NCI-H1105 (cell line): ENCODE measurements around the gene HSD17B3.
"Not testable (repeated sequence)": the region's sequence is repeated elsewhere in the genome, so short reads cannot be mapped to it uniquely, and the experiment has no call there.

ENCODE experiments used
- DNase-seq: peaks from one replicate; lab custom pipeline; 2025; lab: John Stamatoyannopoulos, UW

HSD17B3 gene

GRCh38 chr9:96236337-96236736 is 65.6 kb downstream of the HSD17B3 start:
- DNase-seq = not testable (repeated sequence)

GRCh38 chr9:96232539-96233241 is 69.3 kb downstream of the HSD17B3 start:
- no peak for DNase-seq

GRCh38 chr9:96232164-96232538 is 69.8 kb downstream of the HSD17B3 start:
- no peak for DNase-seq

GRCh38 chr9:96230002-96230401 is 72.0 kb downstream of the HSD17B3 start:
- no peak for DNase-seq

- DNase-seq = no peak
These were observed 79.8 kb downstream of the HSD17B3 start for GRCh38 chr9:96222132-96222531.

- DNase-seq = no peak
These were observed 82.1 kb downstream of the HSD17B3 start for GRCh38 chr9:96219900-96220257.

GRCh38 chr9:96219026-96219899 is 82.7 kb downstream of the HSD17B3 start:
- no peak for DNase-seq

GRCh38 chr9:96217754-96218693 is 84.0 kb downstream of the HSD17B3 start:
- peak; percentile 63 for DNase-seq

- DNase-seq = no peak
These were observed 84.7 kb downstream of the HSD17B3 start for GRCh38 chr9:96217294-96217707.

- no peak for DNase-seq
These were observed 85.4 kb downstream of the HSD17B3 start for GRCh38 chr9:96216583-96216982.

GRCh38 chr9:96215841-96216240 is 86.1 kb downstream of the HSD17B3 start:
- no peak for DNase-seq

- no peak for DNase-seq
These were observed 87.3 kb downstream of the HSD17B3 start for GRCh38 chr9:96214635-96215034.

GRCh38 chr9:96209407-96210271 is 92.3 kb downstream of the HSD17B3 start:
- DNase-seq = no peak

GRCh38 chr9:96206156-96206751 is 95.7 kb downstream of the HSD17B3 start:
- DNase-seq = no peak

GRCh38 chr9:96204853-96205252 is 97.1 kb downstream of the HSD17B3 start:
- no peak for DNase-seq

GRCh38 chr9:96203867-96204501 is 98.0 kb downstream of the HSD17B3 start:
- no peak for DNase-seq

- no peak for DNase-seq
These were observed 98.8 kb downstream of the HSD17B3 start for GRCh38 chr9:96202971-96203780.

- no peak for DNase-seq
These were observed 100.8 kb downstream of the HSD17B3 start for GRCh38 chr9:96201140-96201539.

- DNase-seq = no peak
These were observed 103.0 kb downstream of the HSD17B3 start for GRCh38 chr9:96199006-96199405.

GRCh38 chr9:96195541-96195940 is 106.4 kb downstream of the HSD17B3 start:
- no peak for DNase-seq
